NCI-H460 (cell line): Measurements from ENCODE around the gene ELOVL1. TPM values are rescaled to one million over a fixed set of nuclear protein-coding genes. Genes with fewer than 3 reads are reported as not detected.

ENCODE experiments used
- total RNA-seq: library from RNA; depleted of rRNA; stranded (reverse); fragments of >200 nt; shearing (Covaris generic); gene quantifications from 2 replicates; pipeline ENCODE4 v1.2.3, GENCODE V29; 2014; rRNA removed

Gene ELOVL1
- total RNA-seq, 1 experiment from 2014 or later = 69.5 TPM

Other genes starting within 250 kb of the ELOVL1 start
- gene EBNA1BP2, start 195.7 kb downstream of the ELOVL1 start, total RNA-seq = 152 and 154 TPM in 2 replicates
- 0.46 and 0.69 TPM in 2 replicates for gene CFAP57, start 195.7 kb downstream of the ELOVL1 start, total RNA-seq
- not detected in 2 replicates for gene TMEM125, start 98.0 kb downstream of the ELOVL1 start, total RNA-seq
- 0.12 TPM in 1 of 2 replicates, not detected in the other for gene C1orf210, start 82.4 kb downstream of the ELOVL1 start, total RNA-seq
- gene TIE1, start 67.0 kb downstream of the ELOVL1 start, total RNA-seq = not detected in 2 replicates
- gene MPL, start 30.2 kb downstream of the ELOVL1 start, total RNA-seq = not detected in 2 replicates
- 81.9 and 84.7 TPM in 2 replicates for gene CDC20, start 9.0 kb downstream of the ELOVL1 start, total RNA-seq
- gene MED8, start 21.8 kb upstream of the ELOVL1 start, total RNA-seq = 48.2 and 50.4 TPM in 2 replicates
- 13.8 and 16.2 TPM in 2 replicates for gene SZT2, start 21.9 kb upstream of the ELOVL1 start, total RNA-seq
- 15.1 and 18.0 TPM in 2 replicates for gene HYI, start 85.9 kb upstream of the ELOVL1 start, total RNA-seq
- 30.8 and 32.0 TPM in 2 replicates for gene PTPRF, start 162.9 kb upstream of the ELOVL1 start, total RNA-seq